CD4-positive, alpha-beta memory T cell (primary cell): ENCODE data around the gene LINC01488. TPM values are rescaled to one million over a fixed set of nuclear protein-coding genes. Genes with fewer than 3 reads are reported as not detected.
A peak's percentile ranks its signal among the peaks of the same experiment; 100 is the strongest.

ENCODE experiments used
- CTCF ChIA-PET: fragments of 350-600 bp; sonication (Branson Sonifier 250); formaldehyde crosslinking; loops from one replicate; lab custom pipeline; 2021; ENCODE audit warnings: inconsistent platforms; ENCODE audit not compliant: partially characterized antibody; lab: Charles Lee
- POLR2A ChIA-PET: fragments of 350-600 bp; sonication (Branson Sonifier 250); formaldehyde crosslinking; loops from one replicate; lab custom pipeline; 2021; ENCODE audit not compliant: partially characterized antibody; lab: Charles Lee
- DNase-seq, 5 donors: peaks; one replicate each; pipeline versions ENCODE4 v3.0.0 to v3.0.0-alpha.2; 2020 to 2022; ENCODE audit warnings: mixed read lengths in 1 of 5
- H3K27ac ChIP-seq: one replicate; pipeline ENCODE4 v1.7.0; 2013; ENCODE audit warnings: low read depth, low read length
- H3K27me3 ChIP-seq: 2 replicates; pipeline ENCODE4 v1.7.0; 2013; ENCODE audit warnings: mild to moderate bottlenecking, low read length, moderate library complexity; ENCODE audit not compliant: insufficient read depth
- H3K36me3 ChIP-seq: 2 replicates; pipeline ENCODE4 v1.7.0; 2013; ENCODE audit warnings: mild to moderate bottlenecking, low read length, moderate library complexity; ENCODE audit not compliant: insufficient read depth
- H3K4me1 ChIP-seq: 2 replicates; pipeline ENCODE4 v1.7.0; 2013; ENCODE audit warnings: mild to moderate bottlenecking, low read length, moderate library complexity; ENCODE audit not compliant: insufficient read depth
- H3K4me3 ChIP-seq, 2 donors: one replicate each; pipeline ENCODE4 v1.7.0; 2013; ENCODE audit warnings: low read length in 2 of 2, mild to moderate bottlenecking in 1 of 2
- H3K9me3 ChIP-seq, 2 donors: one replicate each; pipeline ENCODE4 v1.7.0; 2013; ENCODE audit warnings: low read length in 2 of 2, control low read depth in 1 of 2; ENCODE audit not compliant: control insufficient read depth in 1 of 2
- H3K27ac Mint-ChIP-seq, 7 donors: one replicate each; pipeline ENCODE4 v1.8.0; 2020 to 2021; ENCODE audit warnings: mixed read lengths in 7 of 7, mild to moderate bottlenecking in 6 of 7, inconsistent platforms in 3 of 7, moderate library complexity in 3 of 7
- H3K27me3 Mint-ChIP-seq, 2 donors: one replicate each; pipeline ENCODE4 v1.8.0; 2020 to 2021; ENCODE audit warnings: mixed read lengths in 2 of 2
- H3K36me3 Mint-ChIP-seq, 2 donors: one replicate each; pipeline ENCODE4 v1.8.0; 2020 to 2021; ENCODE audit warnings: mixed read lengths in 2 of 2, inconsistent platforms in 1 of 2, mild to moderate bottlenecking in 1 of 2
- H3K4me1 Mint-ChIP-seq, 4 donors: one replicate each; pipeline ENCODE4 v1.8.0; 2020 to 2021; ENCODE audit warnings: mixed read lengths in 4 of 4, mild to moderate bottlenecking in 1 of 4
- H3K4me3 Mint-ChIP-seq, 8 donors: one replicate each; pipeline ENCODE4 v1.8.0; 2020 to 2021; ENCODE audit warnings: mixed read lengths in 8 of 8, mild to moderate bottlenecking in 7 of 8, moderate library complexity in 6 of 8, inconsistent platforms in 3 of 8
- H3K9me3 Mint-ChIP-seq, 8 donors: one replicate each; pipeline ENCODE4 v1.8.0; 2020 to 2021; ENCODE audit warnings: mixed read lengths in 8 of 8, mild to moderate bottlenecking in 5 of 8, inconsistent platforms in 3 of 8, moderate library complexity in 1 of 8
- intact Hi-C: fragments of 100-400 bp; cut with micrococcal nuclease; formaldehyde crosslinking; loops from one replicate; pipeline ENCODE4 v1.15.1; 2023
- polyA plus RNA-seq, 2 donors: library from polyadenylated mRNA; unstranded; fragments of 300-500 nt; fragmentation: Illumina TruSeq; gene quantifications; one replicate each; pipeline ENCODE4 v1.2.3, GENCODE V29; 2021
- total RNA-seq, 2 experiments: library from RNA; stranded (reverse); gene quantifications; one replicate each; pipeline ENCODE4 v1.2.3, GENCODE V29; 2021

LINC01488 gene
- total and polyA plus RNA-seq, 4 experiments from 2014 or later, result not detected

GRCh38 chr11:69489031-69489745 is 7.7 kb downstream of the LINC01488 start:
- Mint-ChIP-seq H3K27ac (no peak overlapping the region), H3K27me3 (peaks cover 0 to 5% of the 10 kb centered on the region in 2 donors), H3K4me3 (no peak overlapping the region), H3K4me1 (no peaks in the 10 kb centered on the region), H3K9me3 (no peaks in the 10 kb centered on the region), H3K36me3 (no peaks in the 10 kb centered on the region)
- ChIA-PET POLR2A (no interaction called here), CTCF (no interaction called here)
- Histone ChIP-seq H3K9me3 (no peaks in the 10 kb centered on the region), H3K4me3 (no peak overlapping the region), H3K36me3 (no peaks in the 10 kb centered on the region), H3K4me1 (no peaks in the 10 kb centered on the region), H3K27ac (no peak overlapping the region), H3K27me3 (no peaks in the 10 kb centered on the region)
- DNase-seq, result no peak
- intact Hi-C loops, result no loop called here

GRCh38 chr11:69489746-69490365 is 8.4 kb downstream of the LINC01488 start:
- H3K27me3 Mint-ChIP-seq, result peaks cover 0 to 6% of the 10 kb centered on the region in 2 donors
- no peaks in the 10 kb centered on the region for H3K4me1 ChIP-seq
- no peak overlapping the region for H3K27ac ChIP-seq
- CTCF ChIA-PET, result no interaction called here
- no peaks in the 10 kb centered on the region for H3K36me3 ChIP-seq
- H3K27me3 ChIP-seq, result no peaks in the 10 kb centered on the region
- peaks cover 0 to 1% (median 0%) of the 10 kb centered on the region in 8 donors for H3K9me3 Mint-ChIP-seq
- POLR2A ChIA-PET, result no interaction called here
- H3K36me3 Mint-ChIP-seq, result no peaks in the 10 kb centered on the region
- no peaks in the 10 kb centered on the region for H3K4me1 Mint-ChIP-seq
- no peak overlapping the region for H3K4me3 ChIP-seq
- no peak for DNase-seq
- intact Hi-C loops, result no loop called here
- no peaks in the 10 kb centered on the region for H3K9me3 ChIP-seq
- H3K27ac Mint-ChIP-seq, result no peak overlapping the region
- no peak overlapping the region for H3K4me3 Mint-ChIP-seq

GRCh38 chr11:69490516-69490915 is 9.1 kb downstream of the LINC01488 start:
- no peaks in the 10 kb centered on the region for H3K9me3 ChIP-seq
- Mint-ChIP-seq H3K4me3 (no peak overlapping the region), H3K4me1 (no peaks in the 10 kb centered on the region), H3K27ac (no peak overlapping the region), H3K9me3 (peaks cover 0 to 1% (median 0%) of the 10 kb centered on the region in 8 donors), H3K27me3 (peaks cover 0 to 11% of the 10 kb centered on the region in 2 donors), H3K36me3 (no peaks in the 10 kb centered on the region)
- DNase-seq, result no peak
- no peak overlapping the region for H3K4me3 ChIP-seq
- H3K36me3 ChIP-seq, result no peaks in the 10 kb centered on the region
- no peak overlapping the region for H3K27ac ChIP-seq
- intact Hi-C loops, result no loop called here
- ChIA-PET CTCF (no interaction called here), POLR2A (no interaction called here)
- H3K27me3 ChIP-seq, result no peaks in the 10 kb centered on the region
- no peaks in the 10 kb centered on the region for H3K4me1 ChIP-seq

- DNase-seq, result no peak
- H3K27ac ChIP-seq, result no peak overlapping the region
- peaks cover 0 to 13% of the 10 kb centered on the region in 2 donors for H3K27me3 Mint-ChIP-seq
- peaks cover 0 to 1% (median 0%) of the 10 kb centered on the region in 8 donors for H3K9me3 Mint-ChIP-seq
- H3K36me3 ChIP-seq, result no peaks in the 10 kb centered on the region
- ChIA-PET POLR2A (no interaction called here), CTCF (no interaction called here)
- no peaks in the 10 kb centered on the region for H3K4me1 ChIP-seq
- intact Hi-C loops, result no loop called here
- H3K27me3 ChIP-seq, result no peaks in the 10 kb centered on the region
- no peaks in the 10 kb centered on the region for H3K4me1 Mint-ChIP-seq
- H3K9me3 ChIP-seq, result no peaks in the 10 kb centered on the region
- H3K4me3 ChIP-seq, result no peak overlapping the region
- no peak overlapping the region for H3K27ac Mint-ChIP-seq
- no peak overlapping the region for H3K4me3 Mint-ChIP-seq
- H3K36me3 Mint-ChIP-seq, result no peaks in the 10 kb centered on the region
Observed at GRCh38 chr11:69491071-69492031, 9.9 kb downstream of the LINC01488 start.

- H3K9me3 Mint-ChIP-seq, result peaks cover 0 to 1% (median 0%) of the 10 kb centered on the region in 8 donors
Observed at GRCh38 chr11:69492201-69492991, 10.9 kb downstream of the LINC01488 start.

GRCh38 chr11:69493931-69494821 is 12.7 kb downstream of the LINC01488 start:
- no peaks in the 10 kb centered on the region for H3K9me3 ChIP-seq

More at GRCh38 chr11:69492201-69492991, 10.9 kb downstream of the LINC01488 start:
- H3K4me1 Mint-ChIP-seq, result no peaks in the 10 kb centered on the region
- no peaks in the 10 kb centered on the region for H3K4me1 ChIP-seq
- no peaks in the 10 kb centered on the region for H3K36me3 Mint-ChIP-seq
- H3K4me3 Mint-ChIP-seq, result no peak overlapping the region
- H3K4me3 ChIP-seq, result no peak overlapping the region
- no peak overlapping the region for H3K27ac ChIP-seq
- H3K36me3 ChIP-seq, result no peaks in the 10 kb centered on the region
- peaks cover 0 to 13% of the 10 kb centered on the region in 2 donors for H3K27me3 Mint-ChIP-seq
- intact Hi-C loops, result no loop called here
- H3K27ac Mint-ChIP-seq, result no peak overlapping the region
- POLR2A ChIA-PET, result no interaction called here
- no peaks in the 10 kb centered on the region for H3K9me3 ChIP-seq
- no peak for DNase-seq
- CTCF ChIA-PET, result no interaction called here
- H3K27me3 ChIP-seq, result no peaks in the 10 kb centered on the region

More at GRCh38 chr11:69493931-69494821, 12.7 kb downstream of the LINC01488 start:
- H3K4me3 ChIP-seq, result no peak overlapping the region
- intact Hi-C loops, result no loop called here
- H3K27ac ChIP-seq, result no peak overlapping the region
- H3K36me3 ChIP-seq, result no peaks in the 10 kb centered on the region
- Mint-ChIP-seq H3K36me3 (no peaks in the 10 kb centered on the region), H3K27me3 (peaks cover 1 to 13% of the 10 kb centered on the region in 2 donors), H3K9me3 (peaks cover 0 to 1% (median 0%) of the 10 kb centered on the region in 8 donors), H3K27ac (peak overlapping the region in 1 of 7 donors; percentile 37), H3K4me3 (no peak overlapping the region), H3K4me1 (no peaks in the 10 kb centered on the region)
- no peaks in the 10 kb centered on the region for H3K4me1 ChIP-seq
- no peak for DNase-seq
- ChIA-PET POLR2A (no interaction called here), CTCF (no interaction called here)
- no peaks in the 10 kb centered on the region for H3K27me3 ChIP-seq
